Glomerular visceral epithelial cell (primary cell): Measurements from ENCODE around the gene TIAM1.

ENCODE experiments used
- DNase-seq: peaks from one replicate; pipeline ENCODE4 v3.0.0-alpha.2; 2016; ENCODE audit errors: extremely low spot score

The TIAM1 gene

DNA sequence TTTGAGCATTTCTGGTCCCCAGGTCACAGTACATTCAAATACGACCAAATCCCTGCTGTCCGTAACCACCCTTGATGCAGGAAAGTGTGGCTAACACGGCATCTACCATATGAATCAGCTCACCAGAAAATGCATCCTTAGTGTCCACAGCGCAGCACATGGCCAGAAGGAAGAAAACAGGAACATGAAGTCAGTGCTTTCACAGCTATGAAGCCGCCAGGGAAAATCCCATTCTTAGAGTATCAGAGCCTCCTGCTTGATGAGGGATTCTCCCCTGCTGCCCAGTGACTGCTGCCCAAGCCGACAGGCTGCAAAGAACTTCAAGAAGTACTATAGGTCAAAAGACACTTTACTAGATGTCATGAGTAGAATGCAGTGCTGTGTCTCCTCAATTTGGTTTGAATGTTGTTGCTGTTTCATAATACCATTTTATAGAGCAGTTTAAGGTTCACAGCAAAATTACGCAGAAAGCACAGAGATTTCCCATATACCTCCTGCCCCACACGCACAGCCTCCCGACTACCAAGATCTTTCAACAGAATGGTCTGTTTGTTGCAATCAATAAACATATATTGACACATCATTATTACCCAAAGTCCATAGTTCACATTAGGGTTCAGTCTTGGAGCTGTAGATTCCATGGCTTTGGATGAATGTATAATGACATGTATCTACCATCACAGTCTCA, 14.5 kb downstream of the TIAM1 start:
- DNase-seq = no peak

DNA sequence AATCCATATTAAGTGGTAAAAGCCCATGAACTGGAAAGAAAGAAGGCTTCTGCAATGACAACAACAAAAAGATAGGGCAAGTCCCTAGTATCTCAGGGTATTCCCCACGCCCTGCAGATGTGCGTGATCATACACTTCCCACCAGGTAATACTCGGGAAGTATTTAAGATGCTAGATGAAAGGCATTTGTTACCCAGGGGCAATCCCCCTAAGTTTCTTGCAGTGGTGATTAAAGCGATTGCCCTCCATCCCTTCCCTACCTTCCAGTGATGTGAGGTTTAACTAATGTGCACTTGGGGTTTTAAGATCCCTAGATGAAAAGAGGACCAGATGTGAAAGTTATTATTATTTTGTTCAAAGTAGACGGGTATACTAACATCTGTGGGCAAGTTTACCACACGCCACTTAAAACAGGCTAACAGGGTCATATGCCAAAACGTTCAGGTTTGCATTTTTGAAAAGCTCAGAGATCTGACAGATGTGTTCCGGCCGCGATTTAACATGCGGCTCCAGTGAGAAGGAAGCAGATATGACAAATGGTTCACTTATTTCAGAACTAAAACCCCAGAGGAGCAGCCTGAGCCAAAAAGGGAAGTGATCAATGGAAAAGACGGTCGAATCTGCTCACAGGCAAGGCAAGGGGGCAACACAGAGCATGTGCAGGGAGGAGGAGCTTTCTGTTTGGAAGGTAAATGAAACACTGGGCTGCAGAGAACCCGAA, 17.4 kb downstream of the TIAM1 start:
- no peak for DNase-seq

DNA sequence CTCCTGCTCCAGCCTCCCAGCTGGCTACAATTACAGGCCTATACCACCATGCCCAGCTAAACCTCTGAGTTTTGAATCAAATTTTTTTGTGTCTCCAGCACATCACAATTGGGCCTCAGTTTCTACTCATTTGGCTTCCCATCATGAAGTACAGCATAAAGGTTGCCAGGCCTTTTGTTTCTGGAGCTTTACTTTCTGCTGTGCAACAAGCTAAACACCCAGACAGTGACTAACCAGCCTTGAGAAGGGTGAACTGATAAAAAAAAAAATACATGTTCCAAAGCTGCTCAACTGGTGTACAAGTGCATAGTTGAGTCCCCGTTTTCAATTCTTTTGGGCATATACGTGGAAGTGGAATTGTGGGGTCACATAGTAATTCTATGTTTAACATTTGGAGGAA, 25.1 kb downstream of the TIAM1 start:
- no peak for DNase-seq

DNA sequence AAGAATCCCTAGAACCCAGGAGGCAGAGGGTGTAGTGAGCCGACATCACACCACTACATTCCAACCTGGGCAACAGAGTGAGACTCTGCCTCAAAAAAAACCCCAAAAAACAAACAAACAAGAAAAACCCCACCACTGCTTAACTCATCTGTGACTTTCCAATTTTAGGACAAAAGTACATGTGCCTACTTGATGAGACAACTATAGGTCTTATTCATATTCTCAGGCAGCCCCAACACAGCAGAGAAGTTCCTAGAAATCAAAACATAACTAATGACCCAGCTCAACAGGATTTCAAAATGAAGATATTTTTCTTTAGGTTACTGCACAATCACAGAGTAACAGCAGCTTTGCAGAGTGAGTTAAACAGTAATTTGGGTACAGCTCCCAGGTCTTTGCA, 26.4 kb downstream of the TIAM1 start:
- DNase-seq = no peak

DNA sequence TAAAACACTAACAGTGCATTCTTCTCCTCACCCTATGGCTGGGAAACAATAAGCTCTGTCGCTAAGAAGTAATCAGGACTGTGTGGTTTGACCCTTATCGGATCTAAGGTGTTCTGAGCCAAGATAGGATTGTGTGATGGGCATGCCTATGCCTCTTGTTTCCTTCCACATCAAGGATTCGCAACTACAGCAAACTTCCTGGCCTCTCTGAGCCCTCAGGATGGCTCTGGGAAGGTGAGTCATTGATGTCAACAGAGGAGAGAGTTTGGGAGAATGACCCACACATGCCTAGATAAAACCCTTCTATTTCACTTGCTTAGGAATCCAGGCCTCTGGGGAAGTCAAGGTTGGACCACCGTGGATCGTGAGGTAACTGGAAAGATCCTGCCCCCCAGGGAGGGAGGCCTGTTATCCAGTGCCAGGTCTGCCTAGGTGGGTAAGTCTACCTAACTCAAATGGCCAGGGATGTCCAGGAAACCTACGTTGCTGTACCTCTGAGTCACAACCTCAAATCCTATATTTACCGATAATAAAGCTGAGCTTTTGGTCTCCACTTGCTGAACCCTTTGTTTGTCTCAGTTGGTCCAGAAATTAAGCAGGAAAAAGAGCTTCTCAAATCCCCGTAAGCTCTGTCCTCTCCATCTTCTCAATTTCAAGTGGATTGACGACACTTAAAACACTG, 27.4 kb downstream of the TIAM1 start:
- DNase-seq = no peak

DNA sequence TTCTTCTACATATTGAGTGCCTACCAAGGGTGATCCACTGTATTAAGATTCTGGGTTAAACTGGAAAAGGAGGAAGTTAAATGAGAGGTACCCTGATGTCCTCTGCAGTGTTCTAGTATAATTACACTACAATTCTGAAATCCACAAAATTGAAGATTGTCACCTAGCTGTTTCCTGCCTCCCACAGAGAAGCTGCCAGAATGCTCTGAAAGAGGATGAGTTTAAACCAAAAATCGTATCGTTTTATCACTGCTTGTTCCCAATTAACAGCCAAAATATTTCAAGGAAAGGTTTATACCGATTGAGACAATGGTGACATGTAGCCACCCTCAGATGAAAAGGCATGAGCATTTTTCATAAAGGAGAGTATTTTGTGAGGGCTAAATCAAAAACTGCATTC, 28.0 kb downstream of the TIAM1 start:
- DNase-seq = no peak

DNA sequence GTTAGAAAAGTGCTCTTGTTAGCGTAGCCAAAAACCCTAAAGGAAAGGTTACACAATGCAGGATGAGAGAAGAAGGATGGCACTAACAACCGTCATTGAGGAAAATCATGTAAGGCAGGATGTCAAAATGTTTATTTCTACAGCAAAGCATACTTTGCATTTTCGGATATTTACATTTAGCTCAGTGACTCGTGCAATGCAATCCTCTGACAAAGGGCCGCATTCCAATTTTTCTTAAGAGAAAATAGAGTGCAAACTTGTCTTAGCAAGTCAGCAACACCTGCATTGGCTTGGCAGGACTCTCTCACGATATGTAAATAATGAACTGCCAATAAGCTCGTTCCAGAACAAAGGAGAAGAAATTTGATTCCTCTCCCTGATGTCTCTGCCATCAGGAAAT, 33.3 kb downstream of the TIAM1 start:
- no peak for DNase-seq

DNA sequence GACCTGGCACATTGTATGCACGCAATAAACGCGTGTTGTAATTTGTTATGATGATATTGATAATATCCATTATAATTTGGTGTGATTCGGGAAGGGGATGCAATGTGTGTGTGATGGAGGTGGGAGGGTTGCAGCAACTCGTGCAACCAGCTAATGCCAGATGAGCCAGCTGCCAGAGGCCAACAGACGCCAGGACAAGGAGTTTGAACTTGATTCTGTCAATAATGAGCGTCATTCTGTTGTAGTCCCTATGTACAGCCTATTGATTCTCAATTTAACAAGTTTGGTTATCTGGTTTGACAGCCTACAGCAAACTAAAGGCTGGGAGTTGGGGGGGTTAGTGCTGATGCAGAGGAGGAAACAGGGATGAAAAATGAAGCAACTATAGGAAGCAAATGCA, 35.5 kb downstream of the TIAM1 start:
- DNase-seq = no peak

DNA sequence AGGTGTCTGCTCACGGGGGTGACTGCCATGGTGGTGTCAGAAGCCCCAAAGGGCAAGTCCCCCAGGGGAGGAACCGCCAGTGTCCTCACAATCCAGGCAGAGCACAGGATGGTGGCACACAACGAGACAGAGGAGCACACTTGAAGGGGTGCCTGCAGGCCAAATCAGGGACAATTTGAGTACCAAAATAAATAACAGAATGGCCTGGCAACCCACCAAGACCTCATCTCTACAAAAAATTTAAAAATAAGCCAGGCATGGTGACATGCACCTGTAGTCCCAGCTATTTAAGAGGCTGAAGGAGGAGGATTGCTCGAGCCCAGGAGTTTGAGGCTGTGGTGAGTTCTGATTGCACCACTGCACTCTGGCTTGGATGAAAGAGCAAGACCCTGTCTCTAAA, 38.2 kb downstream of the TIAM1 start:
- no peak for DNase-seq

DNA sequence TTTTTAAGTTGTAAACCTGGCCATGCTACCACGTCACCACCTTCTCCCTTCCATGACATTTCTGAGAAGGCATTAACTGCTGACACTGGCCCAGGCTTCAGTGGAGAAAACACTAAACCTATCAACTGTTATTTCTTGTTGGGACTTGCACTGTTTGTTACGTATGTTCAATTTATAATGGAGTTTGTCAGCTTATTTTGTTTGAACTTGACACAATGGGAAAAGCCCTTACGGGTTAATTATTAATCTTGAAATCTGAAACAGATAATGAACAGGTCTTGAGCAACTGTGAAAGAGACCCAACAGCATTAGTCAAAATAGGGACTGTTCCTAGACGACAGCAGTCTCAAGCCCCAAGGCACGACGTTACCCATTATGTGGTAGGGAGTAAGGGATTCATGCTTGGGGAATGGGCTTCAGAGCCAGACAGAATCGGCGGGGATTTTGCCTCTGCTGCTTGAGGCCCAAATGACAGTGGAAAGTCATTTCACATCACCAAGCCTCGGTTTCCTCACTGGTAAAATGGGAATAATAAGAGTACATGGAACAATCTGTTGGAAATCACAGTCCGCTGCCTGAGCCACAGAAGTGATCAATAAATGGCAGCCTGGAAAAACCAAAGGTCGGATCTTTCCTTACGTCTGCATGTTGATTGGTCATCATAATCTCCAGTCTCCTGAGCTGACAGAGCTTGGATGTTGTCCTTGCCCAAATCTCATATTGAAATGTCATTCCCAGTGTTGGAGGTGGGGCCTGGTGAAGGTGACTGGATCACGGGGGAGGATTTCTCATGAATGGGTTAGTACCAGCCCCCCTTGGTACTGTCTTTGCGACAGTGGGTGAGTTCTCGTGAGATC, 44.5 kb downstream of the TIAM1 start:
- no peak for DNase-seq

DNA sequence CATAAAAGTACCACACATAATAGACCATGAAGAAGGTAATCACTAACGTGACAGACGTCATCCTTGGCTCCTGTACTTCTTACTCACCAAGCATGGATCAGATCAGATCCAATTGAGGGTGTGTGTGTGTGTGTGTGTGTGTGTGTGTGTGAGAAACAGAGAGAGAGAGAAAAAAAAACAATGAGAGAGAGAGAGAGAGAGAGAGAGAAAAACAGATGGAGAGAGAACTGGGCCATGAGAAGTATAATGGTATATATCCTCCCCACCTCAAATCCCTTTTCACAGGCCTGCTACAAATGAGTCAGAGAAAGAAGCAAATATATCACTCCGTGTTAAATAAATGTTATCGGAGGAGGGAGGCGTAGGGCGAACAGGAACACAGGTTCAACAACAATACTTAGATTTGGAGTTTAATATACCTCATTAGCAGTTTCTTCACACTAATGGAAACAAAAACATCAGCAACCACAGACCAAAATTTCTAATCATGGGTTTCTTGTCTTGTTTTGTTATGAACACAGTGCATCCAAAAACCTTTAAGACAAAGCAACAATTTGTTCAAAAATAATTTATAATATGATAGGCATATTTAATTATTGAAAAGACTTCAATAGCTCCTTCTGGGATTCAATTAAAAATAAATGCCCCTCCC, 45.3 kb downstream of the TIAM1 start:
- no peak for DNase-seq

DNA sequence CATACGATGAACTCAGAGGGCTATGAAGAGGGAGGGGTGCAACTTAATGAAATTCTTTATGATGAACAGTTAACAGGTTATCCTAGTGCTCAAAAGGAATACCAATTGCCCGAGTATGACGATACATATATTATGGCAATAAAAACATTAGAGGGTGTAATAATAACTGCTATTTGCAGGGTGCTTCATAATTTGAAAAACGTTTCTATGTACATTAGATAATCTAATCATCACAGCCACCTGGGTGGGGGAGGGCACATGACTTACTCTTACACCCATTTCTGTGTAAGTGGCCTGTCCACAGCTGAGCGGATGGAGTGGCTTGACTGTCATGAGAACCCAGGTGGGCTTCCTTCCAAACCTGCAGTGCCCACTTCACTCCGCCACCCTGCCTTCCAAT, 46.3 kb downstream of the TIAM1 start:
- DNase-seq = no peak

DNA sequence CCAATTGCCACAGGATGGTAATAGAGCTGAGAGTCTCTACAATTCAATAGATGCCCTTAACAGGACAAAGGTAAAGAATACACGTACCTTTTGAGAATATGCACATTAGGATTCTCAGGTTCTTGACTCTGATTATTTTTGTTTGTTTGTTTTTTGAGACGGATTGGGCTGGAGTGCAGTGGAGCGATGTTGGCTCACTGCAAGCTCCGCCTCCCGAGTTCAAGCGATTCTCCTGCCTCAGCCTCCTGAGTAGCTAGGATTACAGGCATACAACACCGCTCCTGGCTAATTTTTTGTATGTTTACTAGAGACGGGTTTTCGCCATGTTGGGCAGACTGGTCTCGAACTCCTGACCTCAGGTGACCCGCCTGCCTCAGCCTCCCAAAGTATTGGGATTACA, 48.4 kb downstream of the TIAM1 start:
- no peak for DNase-seq

DNA sequence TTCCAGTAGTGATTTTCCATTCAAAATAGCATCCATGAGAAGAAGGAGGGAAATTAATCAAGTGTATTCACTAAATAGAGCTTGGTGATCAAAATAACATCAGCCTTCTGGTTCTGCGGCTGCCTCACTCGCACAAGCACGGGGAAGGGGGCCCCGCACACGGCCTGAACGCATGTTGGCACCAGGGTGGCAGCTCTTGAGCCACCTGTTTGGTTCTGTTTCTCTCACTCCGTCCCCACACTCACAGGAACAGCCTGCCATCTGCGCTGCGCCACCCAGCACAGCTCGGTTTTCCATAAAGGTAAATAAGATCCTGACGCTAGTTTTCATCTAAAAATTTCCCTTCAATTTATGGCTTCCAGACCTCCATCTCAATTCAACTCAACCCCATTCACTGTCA, 49.4 kb downstream of the TIAM1 start:
- DNase-seq = no peak

DNA sequence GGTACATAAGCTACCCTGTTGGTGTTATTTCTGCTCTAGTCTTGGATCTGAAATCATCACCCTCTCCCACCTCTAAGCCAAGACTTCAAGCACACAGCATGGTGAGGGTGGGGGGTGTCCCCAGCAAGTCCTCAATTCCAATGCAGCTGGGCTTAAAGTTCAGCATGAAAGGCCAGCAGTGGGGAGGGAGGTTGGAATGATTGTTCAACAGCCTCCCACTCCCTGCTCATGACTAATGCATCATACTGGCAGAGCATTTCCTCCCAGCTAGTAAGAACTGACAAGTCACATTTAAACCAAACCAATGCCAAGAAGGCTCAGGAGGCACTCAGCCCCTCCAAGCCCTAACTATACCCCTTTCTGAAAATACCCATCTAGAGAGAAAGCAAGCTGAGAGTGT, 50.1 kb downstream of the TIAM1 start:
- DNase-seq = no peak

DNA sequence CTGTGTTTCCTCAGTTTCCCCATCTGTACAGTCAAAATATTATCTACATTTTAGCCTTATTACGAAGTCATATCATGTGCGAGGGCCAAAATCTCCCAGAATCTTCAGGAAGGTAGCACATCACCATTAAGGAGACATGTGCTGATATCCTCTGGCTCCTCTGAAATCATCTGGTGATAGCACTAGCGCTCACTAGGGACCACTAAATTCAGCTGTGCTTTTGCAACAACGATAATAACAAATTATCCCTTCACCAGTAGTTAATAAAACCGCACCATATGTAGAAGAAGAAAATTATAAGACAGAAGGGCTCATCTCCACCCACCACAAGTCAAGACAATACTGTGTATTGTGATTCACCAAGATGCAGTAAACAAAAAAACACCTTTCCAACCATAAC, 53.3 kb downstream of the TIAM1 start:
- no peak for DNase-seq

DNA sequence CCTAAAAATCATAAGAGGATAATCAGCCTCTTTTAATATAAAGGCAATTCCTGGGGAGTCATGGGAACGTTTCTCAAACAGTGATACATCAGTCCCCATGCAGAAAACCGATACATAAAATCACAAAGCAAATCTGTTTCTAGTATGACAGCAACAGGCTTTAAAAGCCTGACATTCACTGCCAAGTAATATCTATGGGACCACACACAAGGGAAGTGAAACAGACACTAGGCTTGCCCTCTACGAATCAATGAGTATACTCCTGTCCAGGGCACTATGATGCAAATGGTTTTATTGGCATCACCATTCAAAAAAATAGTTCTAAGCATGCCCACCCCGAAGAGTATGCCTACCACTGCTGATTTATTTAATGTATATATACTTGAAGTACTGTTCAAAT, 54.4 kb downstream of the TIAM1 start:
- no peak for DNase-seq

DNA sequence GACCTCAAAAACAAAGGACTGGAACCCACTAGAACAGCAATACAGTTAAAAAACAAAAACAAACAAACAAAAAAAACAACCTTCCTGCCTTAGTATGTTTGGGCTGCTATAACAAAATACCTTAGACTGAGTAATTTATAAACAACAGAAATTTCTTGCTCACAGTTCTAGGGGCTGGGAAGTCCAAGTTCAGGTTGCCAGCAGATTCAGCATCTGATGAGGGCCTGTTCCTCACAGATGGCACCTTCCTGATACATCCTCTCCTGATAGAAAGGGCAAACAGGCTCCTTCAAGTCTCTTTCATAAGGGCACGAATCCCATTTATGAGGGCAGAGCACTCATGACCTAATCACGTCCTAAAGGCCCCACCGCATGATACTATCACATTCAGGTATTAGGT, 55.9 kb downstream of the TIAM1 start:
- no peak for DNase-seq

DNA sequence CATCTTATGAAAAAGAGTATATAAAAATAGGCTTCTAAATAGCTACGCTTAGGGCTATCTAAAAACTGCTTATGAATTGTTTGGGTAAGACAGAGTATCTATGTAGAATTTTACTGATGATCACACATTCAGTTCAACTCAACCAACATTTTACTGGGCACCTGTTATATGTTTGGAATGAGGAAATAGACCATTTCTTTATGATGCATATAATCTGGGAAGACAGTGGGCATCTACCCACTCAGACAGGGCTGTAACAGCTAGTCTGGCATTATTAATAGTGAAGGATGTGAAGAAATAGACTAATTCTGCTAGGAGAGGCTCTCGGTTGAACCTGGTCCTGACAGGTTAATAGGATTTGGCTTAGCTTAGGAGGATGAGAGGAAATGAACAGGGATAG, 56.9 kb downstream of the TIAM1 start:
- no peak for DNase-seq

DNA sequence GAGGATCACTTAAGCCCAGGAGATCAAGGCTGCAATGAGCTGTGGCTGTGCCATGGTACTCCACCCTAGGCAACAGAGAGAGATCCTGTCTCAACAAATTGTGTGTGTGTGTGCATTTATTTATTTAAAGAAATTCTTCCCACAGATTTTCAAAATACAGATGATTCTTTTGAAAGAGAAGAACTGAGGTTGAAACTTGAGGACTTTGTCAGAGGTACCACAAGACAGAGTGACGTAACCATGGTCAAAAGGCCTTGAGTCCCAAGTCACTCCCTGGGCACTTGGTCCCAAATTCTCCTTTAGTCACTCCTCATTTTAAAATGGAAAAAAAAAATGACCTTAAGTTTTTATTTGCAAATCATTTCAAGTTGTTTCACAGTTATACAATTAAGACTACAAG, 57.4 kb downstream of the TIAM1 start:
- no peak for DNase-seq

DNA sequence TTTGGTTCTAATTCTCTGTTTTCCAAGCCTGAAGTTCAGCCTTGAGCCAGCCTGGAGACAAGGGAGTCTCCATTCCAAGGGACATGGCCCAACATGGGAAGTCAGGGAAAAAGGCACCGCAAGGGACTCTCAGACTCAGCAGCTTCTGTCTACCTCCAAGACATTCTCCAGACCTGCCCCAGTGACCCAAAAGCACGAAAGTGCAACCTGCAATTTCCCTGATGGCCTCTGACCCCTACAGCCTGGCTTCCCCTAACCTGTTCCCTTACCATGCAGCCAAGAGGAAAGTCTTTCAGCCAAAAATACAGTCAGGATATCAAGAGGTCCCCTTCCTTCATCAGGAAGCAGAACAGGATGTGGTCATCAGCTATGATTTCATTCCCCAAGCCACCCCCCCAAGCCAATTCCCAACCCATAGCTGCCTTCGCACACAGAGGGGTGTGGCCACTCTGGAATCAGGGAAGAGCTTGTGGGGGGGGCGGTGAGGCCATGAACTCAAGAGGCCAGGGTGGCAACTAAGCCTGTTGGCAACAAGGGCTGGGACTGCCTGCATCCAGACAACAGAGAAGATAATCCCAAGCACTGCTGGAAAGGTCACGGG, 59.2 kb downstream of the TIAM1 start:
- no peak for DNase-seq
